DOHH2 (cell line): ENCODE measurements around the gene NAALADL2.

ENCODE experiments used
- H3F3A ChIP-seq: fragments of 200-600 bp; sonication (generic), shearing (Covaris generic); 2 replicates; pipeline ENCODE4 v1.6.0; 2016; ENCODE audit warnings: antibody characterized with exemption, mild to moderate bottlenecking; ENCODE audit not compliant: control insufficient read depth, insufficient read depth
- H3K27ac ChIP-seq: fragments of 200-600 bp; sonication (generic); 2 replicates; pipeline ENCODE4 v1.5.1; 2014; ENCODE audit warnings: low read depth, mild to moderate bottlenecking, low read length, moderate library complexity
- H3K27me3 ChIP-seq: fragments of 200-600 bp; sonication (generic); 2 replicates; pipeline ENCODE4 v1.6.1; 2014; ENCODE audit warnings: mild to moderate bottlenecking, low read length, mixed read lengths; ENCODE audit not compliant: control insufficient read depth
- H3K36me3 ChIP-seq: fragments of 200-600 bp; sonication (generic); 2 replicates; pipeline ENCODE4 v1.6.1; 2014; ENCODE audit warnings: mild to moderate bottlenecking, low read length, moderate library complexity, mixed read lengths; ENCODE audit not compliant: control insufficient read depth
- H3K4me1 ChIP-seq: fragments of 200-600 bp; sonication (generic); 2 replicates; pipeline ENCODE4 v1.6.1; 2014; ENCODE audit warnings: mild to moderate bottlenecking, low read length, mixed read lengths; ENCODE audit not compliant: control insufficient read depth
- H3K4me2 ChIP-seq: fragments of 200-600 bp; sonication (generic); 2 replicates; pipeline ENCODE4 v1.6.0; 2014; ENCODE audit warnings: mild to moderate bottlenecking, low read length, moderate library complexity
- H3K4me3 ChIP-seq: fragments of 200-600 bp; sonication (generic); 2 replicates; pipeline ENCODE4 v1.5.1; 2014; ENCODE audit warnings: mild to moderate bottlenecking, low read length, mixed read lengths
- H3K79me2 ChIP-seq: fragments of 200-600 bp; sonication (generic); 2 replicates; pipeline ENCODE4 v1.6.1; 2014; ENCODE audit warnings: mild to moderate bottlenecking, low read length, mixed read lengths; ENCODE audit not compliant: control insufficient read depth
- H3K9me2 ChIP-seq: fragments of 200-600 bp; sonication (generic); replicated peaks from 2 replicates; pipeline ENCODE4 v1.6.1; 2014; ENCODE audit warnings: mild to moderate bottlenecking, low read length, mixed read lengths; ENCODE audit not compliant: control insufficient read depth
- H3K9me3 ChIP-seq: fragments of 200-600 bp; sonication (generic); 2 replicates; pipeline ENCODE4 v1.6.1; 2014; ENCODE audit warnings: antibody characterized with exemption, low read length, mixed read lengths; ENCODE audit not compliant: control insufficient read depth, insufficient read depth
- H4K20me1 ChIP-seq: fragments of 200-600 bp; sonication (generic); 2 replicates; pipeline ENCODE4 v1.6.0; 2014; ENCODE audit warnings: low read depth, mild to moderate bottlenecking, antibody characterized with exemption, low read length, moderate library complexity; ENCODE audit not compliant: control insufficient read depth, insufficient read depth
- CTCF ChIP-seq: fragments of 200-600 bp; sonication (generic); IDR thresholded peaks from one replicate; pipeline ENCODE4 v1.5.1; 2014; ENCODE audit warnings: antibody characterized with exemption, mild to moderate bottlenecking, low read depth, low read length; ENCODE audit not compliant: poor library complexity, severe bottlenecking
- EZH2phosphoT487 ChIP-seq: fragments of 200-600 bp; sonication (generic); IDR thresholded peaks from 2 replicates; pipeline ENCODE4 v1.6.1; 2017; ENCODE audit warnings: borderline replicate concordance, mild to moderate bottlenecking, antibody characterized with exemption, low read length, moderate library complexity, mixed read lengths

The NAALADL2 gene

GRCh38 chr3:175695251-175695650 lies 836.1 kb downstream of the NAALADL2 start:
- Histone ChIP-seq H3K27ac (no peak overlapping the region), H3K4me3 (no peak overlapping the region), H3K27me3 (no peaks in the 10 kb centered on the region), H3K4me1 (no peaks in the 10 kb centered on the region), H3F3A (no peaks in the 10 kb centered on the region), H3K4me2 (no peak overlapping the region), H3K36me3 (no peaks in the 10 kb centered on the region), H3K79me2 (no peaks in the 10 kb centered on the region), H3K9me2 (no peaks in the 10 kb centered on the region), H4K20me1 (no peaks in the 10 kb centered on the region), H3K9me3 (no peaks in the 10 kb centered on the region)
- no peak for TF ChIP-seq CTCF

GRCh38 chr3:175702956-175703355 lies 843.8 kb downstream of the NAALADL2 start:
- Histone ChIP-seq H3K36me3 (no peaks in the 10 kb centered on the region), H3K4me3 (no peak overlapping the region), H3K9me2 (no peaks in the 10 kb centered on the region), H3F3A (no peaks in the 10 kb centered on the region), H4K20me1 (no peaks in the 10 kb centered on the region), H3K79me2 (no peaks in the 10 kb centered on the region), H3K4me2 (no peak overlapping the region), H3K4me1 (no peaks in the 10 kb centered on the region), H3K9me3 (no peaks in the 10 kb centered on the region), H3K27ac (no peak overlapping the region), H3K27me3 (no peaks in the 10 kb centered on the region)
- TF ChIP-seq EZH2phosphoT487 (no peak), CTCF (no peak)

GRCh38 chr3:175704366-175705055 lies 845.4 kb downstream of the NAALADL2 start:
- Histone ChIP-seq H4K20me1 (no peaks in the 10 kb centered on the region), H3K9me2 (no peaks in the 10 kb centered on the region), H3K4me3 (no peak overlapping the region), H3K27ac (no peak overlapping the region), H3F3A (no peaks in the 10 kb centered on the region), H3K4me2 (no peak overlapping the region), H3K79me2 (no peaks in the 10 kb centered on the region), H3K27me3 (no peaks in the 10 kb centered on the region), H3K9me3 (no peaks in the 10 kb centered on the region), H3K36me3 (no peaks in the 10 kb centered on the region), H3K4me1 (no peaks in the 10 kb centered on the region)
- TF ChIP-seq CTCF (no peak), EZH2phosphoT487 (no peak)
